ENCODE measurements around the gene TIAL1.
"Not testable (repeated sequence)": the region's sequence is repeated elsewhere in the genome, so short reads cannot be mapped to it uniquely, and the experiment has no call there.

Gene TIAL1

GRCh38 chr10:119546009-119546408, 50.8 kb downstream of the TIAL1 start:
- DNase-seq: no peak

GRCh38 chr10:119545310-119545709, 51.5 kb downstream of the TIAL1 start:
- no peak for DNase-seq

GRCh38 chr10:119543814-119544642, 52.7 kb downstream of the TIAL1 start:
- no peak for DNase-seq

GRCh38 chr10:119542988-119543813, 53.6 kb downstream of the TIAL1 start:
- peak; percentile 50 for DNase-seq

GRCh38 chr10:119542357-119542987, 54.3 kb downstream of the TIAL1 start, which contains the start of gene RGS10:
Gene RGS10 (minus strand): TSS chr10:119542719. CDS start chr10:119542638, 81 bp downstream.
- DNase-seq: peak; percentile 89

- DNase-seq: peak; percentile 47
These were observed 55.1 kb downstream of the TIAL1 start for GRCh38 chr10:119541459-119542356.

GRCh38 chr10:119541046-119541445, 55.7 kb downstream of the TIAL1 start:
- DNase-seq: no peak

GRCh38 chr10:119540038-119540437, 56.7 kb downstream of the TIAL1 start:
- DNase-seq: no peak

- DNase-seq: no peak
These were observed 57.4 kb downstream of the TIAL1 start for GRCh38 chr10:119539359-119539825.

GRCh38 chr10:119538632-119539358, 58.0 kb downstream of the TIAL1 start:
- no peak for DNase-seq

- DNase-seq: no peak
These were observed 58.7 kb downstream of the TIAL1 start for GRCh38 chr10:119537953-119538630.

GRCh38 chr10:119536508-119537025, 60.2 kb downstream of the TIAL1 start:
- no peak for DNase-seq

- no peak for DNase-seq
These were observed 60.8 kb downstream of the TIAL1 start for GRCh38 chr10:119535837-119536507.

GRCh38 chr10:119535305-119535704, 61.5 kb downstream of the TIAL1 start:
- DNase-seq: no peak

GRCh38 chr10:119533473-119533872, 63.3 kb downstream of the TIAL1 start:
- DNase-seq: no peak

GRCh38 chr10:119532791-119533190, 64.0 kb downstream of the TIAL1 start:
- DNase-seq: not testable (repeated sequence)

- not testable (repeated sequence) for DNase-seq
These were observed 64.5 kb downstream of the TIAL1 start for GRCh38 chr10:119532251-119532650.

GRCh38 chr10:119531067-119531466, 65.7 kb downstream of the TIAL1 start:
- no peak for DNase-seq

- peak; percentile 90 for DNase-seq
These were observed 68.0 kb downstream of the TIAL1 start for GRCh38 chr10:119528663-119529237.

Data from HCEC 1CT (cell line).